ENCODE results near the gene SMIM5.

SMIM5 gene

DNA sequence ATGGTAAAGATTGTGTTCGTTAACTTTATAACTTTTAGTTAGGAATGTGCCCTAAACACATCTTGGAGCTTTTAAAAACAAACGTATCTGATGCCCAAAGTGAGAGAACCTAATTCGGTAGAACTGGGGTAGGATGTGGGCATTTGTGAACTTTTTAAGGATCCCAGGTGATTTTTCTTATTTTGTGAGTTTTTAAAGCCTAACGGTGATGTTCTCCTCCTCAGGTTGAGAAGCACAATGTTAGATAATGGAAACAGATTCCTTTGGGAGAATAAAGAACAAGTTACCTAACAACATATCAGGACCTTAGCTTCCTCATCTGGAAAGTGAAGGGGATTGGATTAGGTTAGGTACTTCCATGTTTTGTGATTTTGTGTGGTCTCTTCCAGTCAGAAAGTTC lies 34.6 kb downstream of the SMIM5 start:
- no peak for DNase-seq (ENCODE audit: low spot score)

- no peak for DNase-seq (ENCODE audit: low spot score)
These were observed 35.3 kb downstream of the SMIM5 start for GRCh38 chr17:75668489-75668888.

DNA sequence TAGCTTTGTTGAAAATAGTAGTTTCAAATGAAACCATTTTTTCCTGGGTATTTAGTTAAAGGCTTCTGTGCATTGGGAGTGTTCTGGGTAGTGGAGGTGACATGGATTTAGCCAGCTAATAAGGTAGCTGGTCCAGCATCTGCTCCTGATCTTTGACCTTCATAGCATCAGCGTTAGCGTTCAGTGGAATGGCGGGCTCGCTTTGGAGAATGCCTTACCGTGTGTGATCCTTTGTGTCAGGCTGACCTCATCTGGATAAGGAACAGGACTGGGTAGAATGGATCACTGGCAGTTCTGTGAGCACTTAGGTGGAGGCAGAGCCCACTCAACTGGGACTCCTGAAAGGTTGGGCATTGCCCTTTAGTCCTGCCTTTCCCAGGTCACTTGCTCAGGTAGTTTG lies 37.6 kb downstream of the SMIM5 start:
- DNase-seq (ENCODE audit: low spot score): no peak

DNA sequence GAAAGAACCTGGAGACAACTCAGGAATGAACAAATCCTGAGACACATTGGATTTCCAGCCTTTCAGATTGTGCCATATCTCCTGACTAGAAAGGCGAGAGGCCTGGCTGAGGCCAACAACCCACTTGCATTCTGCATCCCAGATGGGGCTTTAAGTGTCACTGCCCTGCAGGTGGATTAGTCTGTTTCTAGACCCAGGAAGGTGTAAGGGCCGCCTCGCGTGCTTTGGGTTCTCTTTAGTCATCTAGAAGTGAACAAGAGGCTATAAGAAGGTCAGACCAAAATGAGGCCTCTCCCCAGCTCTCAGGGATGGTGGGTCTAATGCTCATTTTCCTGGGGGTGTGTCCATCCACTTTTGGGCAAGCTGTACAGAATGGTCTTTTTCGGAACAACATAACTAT lies 38.8 kb downstream of the SMIM5 start:
- DNase-seq (ENCODE audit: low spot score): no peak

GRCh38 chr17:75673487-75673886 lies 40.3 kb downstream of the SMIM5 start:
- no peak for DNase-seq (ENCODE audit: low spot score)

GRCh38 chr17:75676461-75676860 lies 43.2 kb downstream of the SMIM5 start:
- DNase-seq (ENCODE audit: low spot score): no peak

- DNase-seq (ENCODE audit: low spot score): no peak
These were observed 46.5 kb downstream of the SMIM5 start for GRCh38 chr17:75679706-75680211.

GRCh38 chr17:75680431-75680830 lies 47.2 kb downstream of the SMIM5 start:
- no peak for DNase-seq (ENCODE audit: low spot score)

DNA sequence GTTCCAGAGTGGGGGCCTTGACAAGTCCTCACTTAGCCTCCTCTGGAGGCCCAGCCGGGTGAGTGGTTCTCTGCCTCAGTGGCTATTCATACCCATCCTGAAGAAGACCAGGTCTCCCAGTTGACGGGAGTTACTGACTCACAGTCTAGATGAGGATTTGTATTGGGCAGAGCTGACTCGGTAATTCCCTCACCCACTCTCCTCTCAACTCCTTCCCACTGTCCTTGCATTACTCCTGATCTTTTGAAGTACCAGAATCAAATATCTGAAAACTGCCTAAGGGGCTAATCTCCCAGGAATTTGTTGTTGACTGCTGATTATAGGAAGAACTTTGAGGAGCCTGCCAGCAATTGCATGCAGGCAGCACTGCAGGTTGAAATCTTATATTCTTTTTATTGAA lies 48.1 kb downstream of the SMIM5 start:
- no peak for DNase-seq (ENCODE audit: low spot score)

DNA sequence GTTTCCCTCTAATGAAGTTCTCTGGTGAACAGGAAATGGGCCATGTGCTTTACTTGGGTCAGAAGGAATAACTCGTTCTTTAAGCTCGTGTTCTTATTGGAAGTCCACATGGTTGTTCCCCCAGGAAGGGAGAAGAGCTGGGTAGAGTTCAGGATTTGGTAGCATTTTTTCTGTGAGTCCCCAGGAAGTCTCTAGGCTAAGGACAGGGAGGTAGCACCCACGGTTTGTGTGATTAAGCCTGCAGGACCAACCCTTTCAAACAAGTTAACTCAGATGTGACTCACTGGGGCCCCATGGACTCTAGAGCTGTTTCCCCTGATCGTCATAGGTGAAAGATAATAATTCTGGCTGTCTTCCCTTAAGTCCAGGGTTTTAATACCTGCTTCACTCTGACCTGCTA lies 50.3 kb downstream of the SMIM5 start:
- no peak for DNase-seq (ENCODE audit: low spot score)

DNA sequence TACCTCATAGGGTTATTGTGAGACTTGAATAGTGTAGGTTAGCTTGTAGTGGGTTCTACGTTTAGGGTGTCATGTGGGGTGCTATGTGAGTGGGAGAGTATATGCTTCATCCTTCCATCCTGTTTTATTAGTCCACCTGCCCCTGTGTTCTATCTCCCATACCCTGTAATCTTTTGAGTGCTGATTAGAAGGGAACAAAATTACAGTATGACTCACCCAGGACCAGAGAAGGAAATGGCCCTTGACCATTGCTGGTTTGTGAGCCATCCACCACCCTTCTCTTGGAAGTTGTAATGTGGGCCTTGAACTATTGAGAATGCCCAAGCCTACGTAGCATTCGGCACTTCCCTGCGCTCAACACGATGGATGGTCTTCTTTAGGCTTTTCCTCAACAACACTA lies 51.0 kb downstream of the SMIM5 start:
- DNase-seq (ENCODE audit: low spot score): no peak

DNA sequence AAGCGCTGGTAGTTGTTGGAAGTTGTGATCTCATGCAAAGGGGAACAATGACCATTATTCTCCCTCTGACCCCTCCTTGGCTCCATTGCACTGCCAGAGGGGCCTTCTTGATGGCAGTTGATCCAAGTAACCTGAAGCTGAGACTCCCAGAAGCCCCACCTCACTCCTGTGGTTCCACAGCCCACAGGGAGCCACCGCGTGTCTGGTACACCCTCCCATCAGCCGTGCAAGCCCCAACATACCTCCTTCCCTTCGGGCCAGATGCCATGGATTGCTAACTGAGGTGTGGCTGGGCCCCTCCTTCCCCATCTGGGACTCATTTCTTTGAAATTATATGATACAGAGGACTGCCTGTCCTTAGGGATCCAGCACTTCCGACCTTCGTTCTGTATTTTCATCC lies 51.7 kb downstream of the SMIM5 start:
- no peak for DNase-seq (ENCODE audit: low spot score)

DNA sequence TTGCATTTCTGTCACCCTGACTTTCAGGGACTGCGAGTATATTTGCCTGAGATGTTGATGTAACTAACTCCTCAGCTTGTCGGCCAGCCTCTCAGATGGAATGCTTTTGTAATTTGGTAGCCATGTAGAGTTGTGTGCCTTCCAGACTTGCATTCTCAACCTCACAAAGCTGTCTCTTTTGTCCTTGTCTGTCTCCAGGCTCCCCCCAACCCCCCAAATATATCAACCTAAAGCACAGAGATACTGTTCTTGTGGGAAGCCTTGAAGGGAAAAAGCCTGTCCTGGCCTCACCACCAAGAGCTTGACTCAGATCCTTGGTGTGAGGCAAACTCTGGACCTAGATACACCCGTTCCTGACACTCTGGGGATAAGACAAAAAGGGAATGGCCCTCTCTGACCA lies 52.3 kb downstream of the SMIM5 start:
- DNase-seq (ENCODE audit: low spot score): no peak

GRCh38 chr17:75688209-75688825 lies 55.1 kb downstream of the SMIM5 start:
- DNase-seq (ENCODE audit: low spot score): no peak

DNA sequence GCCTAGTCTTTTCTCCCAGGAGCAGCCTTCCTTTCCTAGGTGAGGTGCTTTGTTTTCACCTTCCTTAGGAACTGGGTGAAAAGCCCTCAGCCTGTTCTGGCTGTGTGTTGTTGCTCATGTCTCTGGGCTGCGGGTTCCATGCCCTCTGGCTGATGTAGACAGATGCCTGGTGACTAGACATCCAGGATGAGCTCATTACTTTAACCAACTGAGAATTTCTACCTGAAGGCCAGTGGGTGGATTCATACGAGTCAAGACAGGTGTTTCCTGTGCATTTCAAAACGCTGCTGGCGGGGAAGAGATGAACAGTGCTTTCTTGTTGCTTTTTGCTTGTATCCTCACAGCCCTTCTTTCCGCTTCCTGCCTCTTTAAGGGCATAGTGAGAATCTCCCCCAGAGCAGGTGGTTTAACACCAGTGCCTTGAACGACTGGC lies 56.2 kb downstream of the SMIM5 start:
- no peak for DNase-seq (ENCODE audit: low spot score)
